ENCODE data around the gene GRID2. TPM values are rescaled to one million over a fixed set of nuclear protein-coding genes. Genes with fewer than 3 reads are reported as not detected.

Gene GRID2
- total RNA-seq, 1 donor from 2014 or later: 2.1 TPM

DNA sequence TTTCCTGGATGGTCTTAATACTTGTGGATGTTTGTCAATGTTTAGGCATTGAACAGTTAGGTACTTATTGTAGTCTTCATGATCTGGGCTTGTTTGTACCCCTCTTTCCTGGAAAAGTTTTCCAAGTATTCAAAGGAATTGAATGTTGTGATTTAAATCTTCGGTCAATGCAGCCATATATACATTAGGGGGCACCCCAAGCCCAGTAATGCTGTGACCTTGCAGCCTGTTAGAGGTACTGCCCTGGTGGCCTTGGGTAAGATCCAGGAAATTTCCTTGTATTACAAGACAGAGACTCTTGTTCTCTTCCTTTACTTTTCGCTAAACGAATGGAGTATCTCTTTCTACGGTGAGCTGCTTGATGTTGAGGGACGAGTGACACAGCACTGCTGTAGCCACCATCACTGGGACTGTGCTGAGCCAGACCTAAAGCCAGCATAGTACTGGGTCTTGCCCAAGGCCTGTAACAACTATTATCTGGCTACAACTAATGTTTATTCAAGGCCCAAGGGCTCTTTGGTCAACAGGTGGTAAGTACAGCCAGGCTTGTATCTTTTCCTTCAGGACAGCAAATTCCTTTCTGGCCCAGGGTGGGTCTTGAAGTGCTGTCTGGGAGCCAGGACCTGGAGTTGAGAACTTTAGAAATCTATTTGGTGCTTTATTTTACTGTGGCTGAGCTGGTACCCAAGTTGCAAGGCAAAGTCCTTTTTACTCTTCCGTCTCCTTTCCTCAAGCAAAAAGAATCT is 1406.5 kb downstream of the GRID2 start:
- Mint-ChIP-seq H3K27ac (ENCODE audit: unreplicated experiment) (no peak overlapping the region), H3K4me1 (ENCODE audit: low read depth, unreplicated experiment) (peaks cover 3% of the 10 kb centered on the region), H3K9me3 (ENCODE audit: unreplicated experiment) (no peaks in the 10 kb centered on the region), H3K27me3 (ENCODE audit: unreplicated experiment) (no peaks in the 10 kb centered on the region), H3K4me3 (ENCODE audit: unreplicated experiment) (no peak overlapping the region), H3K36me3 (ENCODE audit: unreplicated experiment) (no peaks in the 10 kb centered on the region)
- peak; percentile 49 for DNase-seq
- peak; percentile 57 for TF ChIP-seq CTCF (IDR thresholded peaks at IDR 0.05; ENCODE audit: partially characterized antibody, unreplicated experiment)

GRCh38 chr4:93710847-93711430 is 1407.2 kb downstream of the GRID2 start:
- Mint-ChIP-seq H3K27ac (ENCODE audit: unreplicated experiment) (no peak overlapping the region), H3K4me1 (ENCODE audit: low read depth, unreplicated experiment) (peaks cover 3% of the 10 kb centered on the region), H3K36me3 (ENCODE audit: unreplicated experiment) (no peaks in the 10 kb centered on the region), H3K4me3 (ENCODE audit: unreplicated experiment) (no peak overlapping the region), H3K9me3 (ENCODE audit: unreplicated experiment) (no peaks in the 10 kb centered on the region), H3K27me3 (ENCODE audit: unreplicated experiment) (no peaks in the 10 kb centered on the region)
- TF ChIP-seq CTCF (IDR thresholded peaks at IDR 0.05; ENCODE audit: partially characterized antibody, unreplicated experiment): no peak
- DNase-seq: no peak

- no peak for DNase-seq
- peaks cover 1% of the 10 kb centered on the region for H3K27me3 Mint-ChIP-seq (ENCODE audit: unreplicated experiment)
- H3K4me3 Mint-ChIP-seq (ENCODE audit: unreplicated experiment): no peak overlapping the region
- H3K9me3 Mint-ChIP-seq (ENCODE audit: unreplicated experiment): no peaks in the 10 kb centered on the region
- no peaks in the 10 kb centered on the region for H3K4me1 Mint-ChIP-seq (ENCODE audit: low read depth, unreplicated experiment)
- no peak for TF ChIP-seq CTCF (IDR thresholded peaks at IDR 0.05; ENCODE audit: partially characterized antibody, unreplicated experiment)
- no peak overlapping the region for H3K27ac Mint-ChIP-seq (ENCODE audit: unreplicated experiment)
- no peaks in the 10 kb centered on the region for H3K36me3 Mint-ChIP-seq (ENCODE audit: unreplicated experiment)
These were observed 1414.5 kb downstream of the GRID2 start for GRCh38 chr4:93718233-93718632.

DNA sequence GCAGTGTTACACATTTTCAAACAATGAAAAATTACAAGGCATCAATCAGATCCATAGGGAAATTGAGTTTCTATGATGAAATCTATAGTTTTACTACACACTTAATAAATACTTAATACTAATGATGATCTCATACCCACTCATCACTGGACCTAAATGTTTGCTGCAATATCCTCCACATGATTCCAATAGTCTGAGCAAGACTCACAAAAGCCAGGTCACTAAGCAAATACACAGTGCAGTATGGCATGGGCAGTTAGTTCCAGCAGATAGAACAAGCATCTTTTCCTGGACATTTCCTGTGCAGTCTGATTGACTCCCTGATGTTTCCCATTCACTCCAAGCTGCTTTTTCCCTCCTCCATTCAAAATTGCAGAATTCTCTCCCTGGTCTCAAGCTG is 1415.8 kb downstream of the GRID2 start:
- Mint-ChIP-seq H3K4me1 (ENCODE audit: low read depth, unreplicated experiment) (no peaks in the 10 kb centered on the region), H3K9me3 (ENCODE audit: unreplicated experiment) (no peaks in the 10 kb centered on the region), H3K4me3 (ENCODE audit: unreplicated experiment) (no peak overlapping the region), H3K27me3 (ENCODE audit: unreplicated experiment) (peaks cover 1% of the 10 kb centered on the region), H3K27ac (ENCODE audit: unreplicated experiment) (no peak overlapping the region), H3K36me3 (ENCODE audit: unreplicated experiment) (no peaks in the 10 kb centered on the region)
- no peak for TF ChIP-seq CTCF (IDR thresholded peaks at IDR 0.05; ENCODE audit: partially characterized antibody, unreplicated experiment)
- DNase-seq: no peak

DNA sequence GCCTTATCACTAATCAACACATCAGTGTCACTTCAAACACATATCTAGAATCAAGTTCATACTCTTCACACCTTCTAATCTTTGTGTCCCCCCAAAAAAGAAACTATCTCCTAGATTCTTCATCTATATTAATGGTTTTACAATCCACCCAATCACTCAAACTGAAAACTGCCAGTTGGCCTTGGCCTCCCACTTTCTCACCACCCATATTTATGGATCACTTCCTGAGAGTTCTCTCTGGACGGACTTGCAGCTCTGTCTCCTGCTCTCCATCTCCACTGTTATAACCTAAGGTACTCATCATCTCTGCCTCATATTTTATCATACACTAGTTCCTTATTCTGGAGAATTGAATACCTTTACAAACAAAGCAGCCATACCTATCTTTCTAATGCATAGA is 1418.7 kb downstream of the GRID2 start:
- H3K27me3 Mint-ChIP-seq (ENCODE audit: unreplicated experiment): peaks cover 1% of the 10 kb centered on the region
- H3K9me3 Mint-ChIP-seq (ENCODE audit: unreplicated experiment): no peaks in the 10 kb centered on the region
- no peak for TF ChIP-seq CTCF (IDR thresholded peaks at IDR 0.05; ENCODE audit: partially characterized antibody, unreplicated experiment)
- H3K27ac Mint-ChIP-seq (ENCODE audit: unreplicated experiment): no peak overlapping the region
- no peaks in the 10 kb centered on the region for H3K4me1 Mint-ChIP-seq (ENCODE audit: low read depth, unreplicated experiment)
- no peak overlapping the region for H3K4me3 Mint-ChIP-seq (ENCODE audit: unreplicated experiment)
- no peak for DNase-seq
- H3K36me3 Mint-ChIP-seq (ENCODE audit: unreplicated experiment): no peaks in the 10 kb centered on the region
